Ovary (tissue), 3 donors: ENCODE results near the gene CHMP5.

Source experiments
- EP300 ChIP-seq: sonication (generic); formaldehyde crosslinking; IDR thresholded peaks from one replicate; pipeline ENCODE4 v1.6.1; 2017; ENCODE audit warnings: antibody characterized with exemption
- TF ChIP-seq, protein P1 (sequence below), 3 donors: fragments of 450-650 bp in 2 of 3; fragments of 200-600 bp in 1 of 3; IDR thresholded peaks; one replicate each; pipeline versions ENCODE4 v1.5.1 to v1.8.0; 2016 to 2022; ENCODE audit warnings: antibody characterized with exemption in 3 of 3, mild to moderate bottlenecking in 1 of 3
- donor health status: DM: no; HTN: no; CAD: no.

- TF ChIP-seq, protein P1, sequence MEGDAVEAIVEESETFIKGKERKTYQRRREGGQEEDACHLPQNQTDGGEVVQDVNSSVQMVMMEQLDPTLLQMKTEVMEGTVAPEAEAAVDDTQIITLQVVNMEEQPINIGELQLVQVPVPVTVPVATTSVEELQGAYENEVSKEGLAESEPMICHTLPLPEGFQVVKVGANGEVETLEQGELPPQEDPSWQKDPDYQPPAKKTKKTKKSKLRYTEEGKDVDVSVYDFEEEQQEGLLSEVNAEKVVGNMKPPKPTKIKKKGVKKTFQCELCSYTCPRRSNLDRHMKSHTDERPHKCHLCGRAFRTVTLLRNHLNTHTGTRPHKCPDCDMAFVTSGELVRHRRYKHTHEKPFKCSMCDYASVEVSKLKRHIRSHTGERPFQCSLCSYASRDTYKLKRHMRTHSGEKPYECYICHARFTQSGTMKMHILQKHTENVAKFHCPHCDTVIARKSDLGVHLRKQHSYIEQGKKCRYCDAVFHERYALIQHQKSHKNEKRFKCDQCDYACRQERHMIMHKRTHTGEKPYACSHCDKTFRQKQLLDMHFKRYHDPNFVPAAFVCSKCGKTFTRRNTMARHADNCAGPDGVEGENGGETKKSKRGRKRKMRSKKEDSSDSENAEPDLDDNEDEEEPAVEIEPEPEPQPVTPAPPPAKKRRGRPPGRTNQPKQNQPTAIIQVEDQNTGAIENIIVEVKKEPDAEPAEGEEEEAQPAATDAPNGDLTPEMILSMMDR (IDR thresholded peaks at IDR 0.05): no peak
- TF ChIP-seq EP300: no peak
These were observed 27.1 kb downstream of the CHMP5 start for GRCh38 chr9:33291901-33292300.
